Hematopoietic multipotent progenitor cell treated with erythropoietin and hydrocortisone succinate and interleukin-3 and kit ligand, for 15 days (in vitro differentiated cells): ENCODE data around the gene P2RY13.
A peak's percentile ranks its signal among the peaks of the same experiment; 100 is the strongest.

ENCODE experiments used
- DNase-seq: peaks from one replicate; pipeline ENCODE4 v3.0.0-alpha.2; 2015; ENCODE audit warnings: low spot score

P2RY13 gene

DNA sequence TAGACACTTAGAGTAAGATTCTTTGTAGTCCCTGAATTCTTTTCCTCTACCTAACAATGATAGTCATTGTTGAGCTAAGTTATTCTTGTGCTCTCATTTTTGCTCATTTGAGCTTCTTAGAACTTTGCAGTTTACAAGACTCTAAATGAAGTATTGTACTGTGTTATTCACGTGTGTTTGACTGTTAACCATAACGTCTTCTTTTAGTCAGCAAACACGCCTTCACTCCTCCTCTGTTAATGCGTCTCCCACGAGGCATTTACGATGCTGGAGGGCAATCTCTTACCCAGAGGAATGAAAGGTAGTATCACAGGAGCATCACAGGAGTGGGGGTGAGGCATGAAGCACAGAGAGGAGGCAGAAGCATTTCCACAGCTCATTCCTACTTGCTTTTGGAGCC, 36.2 kb downstream of the P2RY13 start:
- DNase-seq: no peak

DNA sequence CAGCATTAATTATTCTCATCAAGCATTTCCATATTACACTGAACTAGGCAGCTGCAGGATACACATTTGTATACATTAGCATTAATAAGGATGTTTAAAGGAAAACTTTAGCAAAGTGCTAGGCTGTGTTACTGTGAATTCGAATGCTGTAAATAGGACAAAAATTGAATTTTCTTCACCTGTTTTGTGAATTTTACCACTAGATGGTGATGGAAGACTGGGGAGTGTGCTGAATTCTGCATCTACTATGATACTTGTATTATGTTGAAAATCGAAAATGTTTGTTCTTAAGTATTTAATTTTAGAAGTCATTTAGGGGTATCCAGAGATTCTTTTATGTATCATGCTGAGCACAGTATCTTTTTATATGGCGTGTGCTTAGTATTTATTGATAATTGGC, 38.7 kb downstream of the P2RY13 start:
- DNase-seq: no peak

DNA sequence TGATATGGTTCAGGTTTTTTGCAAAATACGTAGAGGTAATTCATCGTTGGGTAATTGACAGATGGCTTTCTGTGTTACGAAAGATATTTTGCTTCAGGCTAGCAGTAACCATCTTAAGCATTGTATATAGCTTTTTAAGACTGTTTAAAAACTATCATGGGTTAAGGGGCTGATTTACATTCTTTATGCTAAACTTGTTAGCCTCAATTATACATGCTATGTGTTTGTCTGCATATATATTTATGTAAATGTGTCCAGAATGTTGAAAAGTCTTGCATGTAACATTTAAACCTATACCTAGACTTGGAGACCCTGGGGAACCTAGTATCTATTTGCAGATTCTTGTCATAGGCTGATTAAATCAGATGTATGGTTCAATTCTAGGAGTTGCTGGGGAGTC, 39.9 kb downstream of the P2RY13 start:
- no peak for DNase-seq

GRCh38 chr3:151285940-151286339, 43.4 kb downstream of the P2RY13 start:
- DNase-seq: no peak

DNA sequence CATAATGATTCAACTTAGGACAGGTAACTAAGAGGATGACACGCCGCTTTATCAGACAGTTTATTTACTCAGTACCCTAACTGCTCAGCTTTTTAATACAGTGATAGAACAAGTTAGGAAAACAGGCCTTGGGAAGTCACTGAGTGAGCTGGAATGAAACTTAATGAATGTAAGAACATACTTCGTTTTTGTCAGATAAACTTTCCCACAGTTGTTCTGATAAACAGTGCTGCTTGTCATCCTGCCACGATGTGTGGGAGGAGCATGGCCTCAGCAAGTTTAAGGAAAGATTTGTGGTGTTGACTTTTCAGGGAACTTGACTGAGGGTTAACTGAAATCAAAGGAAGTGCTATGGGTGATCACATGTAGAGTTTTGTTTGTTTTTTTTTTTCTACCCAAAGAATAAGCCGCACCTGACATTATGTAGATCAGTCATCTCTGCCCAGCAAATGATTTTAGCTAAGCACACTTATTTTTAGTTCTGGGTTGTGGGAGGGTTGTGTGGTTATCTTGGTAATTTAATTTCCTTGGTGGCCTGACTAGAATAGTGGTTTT, 45.4 kb downstream of the P2RY13 start:
- DNase-seq: no peak

- no peak for DNase-seq
Observed at GRCh38 chr3:151283387-151283786, 46.0 kb downstream of the P2RY13 start.

- peak; percentile 53 for DNase-seq
Observed at GRCh38 chr3:151282921-151283320, 46.4 kb downstream of the P2RY13 start.

DNA sequence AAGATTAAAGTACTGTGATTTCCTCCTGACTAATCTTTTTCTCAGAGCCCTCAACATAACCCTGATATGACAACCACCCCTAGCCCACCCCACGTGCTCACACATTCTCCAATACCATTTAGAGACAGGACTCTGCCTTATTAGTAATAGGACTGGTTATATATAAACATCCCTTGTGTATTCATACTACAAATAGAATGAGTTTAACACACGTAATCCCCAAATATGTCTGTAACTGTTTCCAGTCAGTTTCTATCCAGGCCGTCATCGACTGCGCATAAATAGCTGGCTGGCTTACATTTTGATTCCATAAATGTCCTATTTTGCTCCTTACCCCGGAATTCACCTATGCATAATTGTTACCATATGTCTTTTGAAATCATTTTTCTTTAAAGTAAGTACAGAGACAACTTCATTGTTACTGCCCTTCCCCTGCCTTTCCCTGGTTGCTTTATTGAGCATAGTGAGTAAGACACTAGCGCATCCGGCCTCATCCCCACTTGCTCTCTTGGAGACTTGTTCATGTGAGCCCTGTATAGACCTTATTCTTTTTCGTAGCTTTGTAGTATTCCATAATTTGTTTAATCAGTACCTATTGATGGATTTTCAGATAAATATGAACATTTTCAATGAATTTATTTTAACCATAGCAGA, 47.6 kb downstream of the P2RY13 start:
- no peak for DNase-seq

DNA sequence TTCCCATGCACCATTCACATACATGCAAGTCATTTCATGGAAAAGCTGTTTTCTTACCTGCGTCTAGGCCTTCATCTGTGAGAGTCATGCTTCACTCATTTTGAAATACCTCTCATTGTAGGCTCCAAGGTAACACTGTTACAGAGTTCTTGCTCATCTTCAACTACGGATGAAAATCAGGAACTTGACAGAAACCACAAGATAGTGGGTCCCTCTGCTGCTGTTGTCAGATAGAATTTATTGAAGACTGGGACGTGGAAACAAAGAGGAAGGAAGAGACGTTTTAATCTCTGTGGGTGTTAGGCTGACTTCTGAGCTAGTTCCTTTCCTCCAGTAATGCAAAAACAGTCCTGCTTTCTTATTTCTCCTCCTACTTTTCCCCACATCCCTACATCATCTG, 51.1 kb downstream of the P2RY13 start, which contains the start of gene P2RY14:
Gene P2RY14, minus strand, starts transcription at position 313 of the 400 bp plus-strand sequence. CDS start 64,226 bp downstream, outside the sequence.
- no peak for DNase-seq

DNA sequence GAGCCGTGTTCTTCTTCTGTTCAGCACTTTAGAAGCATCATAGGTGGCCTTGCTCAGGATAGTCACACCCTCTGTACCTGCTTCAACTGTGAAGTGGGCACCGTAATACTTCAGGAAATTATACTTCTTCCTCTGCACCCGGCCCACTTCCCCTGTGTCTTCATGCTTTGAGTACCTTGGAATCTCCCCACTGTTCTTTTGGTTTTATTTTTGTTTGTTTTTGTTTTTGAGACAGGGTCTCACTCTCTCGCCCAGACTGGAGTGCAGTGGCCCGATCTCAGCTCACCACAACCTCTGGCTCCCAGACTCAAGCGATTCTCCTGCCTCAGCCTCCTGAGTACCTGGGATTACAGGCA, 52.7 kb downstream of the P2RY13 start:
- DNase-seq: no peak
